ENCODE measurements around the gene SCD. TPM values are rescaled to one million over a fixed set of nuclear protein-coding genes. Genes with fewer than 3 reads are reported as not detected.

Gene SCD
- total and polyA plus RNA-seq, 2 of the 13 experiments (the other 11 are each of a cell fraction or from before 2014, with no cell fraction given) = 492 to 512 TPM

DNA sequence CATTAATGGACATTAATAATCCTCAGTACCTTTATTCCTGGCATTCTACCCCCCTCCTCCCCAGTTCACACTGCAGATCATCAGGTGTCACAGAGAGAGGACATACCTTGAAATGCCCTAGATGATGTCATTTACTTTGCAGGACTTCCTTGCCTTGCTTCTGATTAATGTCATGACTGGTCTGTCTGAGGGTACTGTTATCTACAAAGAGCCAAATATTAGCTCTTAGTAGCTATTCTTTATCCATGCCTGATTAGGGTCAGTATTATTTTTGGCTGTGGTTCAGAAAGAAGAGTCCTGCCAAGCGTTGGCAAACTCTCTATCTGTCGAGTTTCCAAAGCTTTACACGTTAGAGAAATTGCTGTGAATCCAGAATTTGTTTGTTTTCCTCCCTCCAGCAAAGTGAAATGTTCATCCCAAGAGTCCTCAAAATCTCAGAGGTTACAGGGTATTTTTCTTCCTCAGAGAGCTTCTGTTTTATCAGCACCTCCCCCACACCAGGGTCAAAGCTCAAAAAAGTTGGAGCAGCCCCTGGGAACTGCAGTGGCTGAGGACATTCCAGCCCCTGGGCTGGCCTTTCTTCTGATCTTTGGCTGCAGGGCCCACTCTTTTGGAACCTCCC is 12.6 kb downstream of the SCD start (continued):
- TF ChIP-seq ZNF503 (CRISPR knock-in tag; IDR thresholded peaks at IDR 0.05) (0 out of 2 replicates have a peak, but pooled peaks have one; percentile 30), SMC3 (IDR thresholded peaks at IDR 0.05; ENCODE audit: low read length) (peak; percentile 27; the same call in 1 of the 2 replicates), NR2F6 (IDR thresholded peaks at IDR 0.05) (peak; percentile 68), NR2F6 (CRISPR knock-in tag; IDR thresholded peaks at IDR 0.05) (peak; percentile 70), RBAK (CRISPR knock-in tag; IDR thresholded peaks at IDR 0.05) (no peak), EP300 (IDR thresholded peaks at IDR 0.05; ENCODE audit: low read depth in 2 of 2, low read length in 2 of 2) (peak in 1 of 2 experiments; percentile 74; a peak in 1 of 4 replicates), EP300 (CRISPR knock-in tag; IDR thresholded peaks at IDR 0.05; ENCODE audit: borderline replicate concordance) (peak; percentile 22; the same call in 1 of the 2 replicates), HIVEP1 (CRISPR knock-in tag; IDR thresholded peaks at IDR 0.05) (0 out of 2 replicates have a peak, but pooled peaks have one; percentile 24), RBM22 (optimal IDR thresholded peaks at IDR 0.05; ENCODE audit: low read length) (peak; percentile 13), MBD4 (IDR thresholded peaks at IDR 0.05; ENCODE audit: borderline replicate concordance, low read length) (0 out of 2 replicates have a peak, but pooled peaks have one; percentile 43), FOXJ3 (CRISPR knock-in tag; IDR thresholded peaks at IDR 0.05; ENCODE audit: borderline replicate concordance) (peak; percentile 40; the same call in 1 of the 2 replicates), ZNF878 (CRISPR knock-in tag; IDR thresholded peaks at IDR 0.05) (no peak), DPF2 (CRISPR knock-in tag; IDR thresholded peaks at IDR 0.05; ENCODE audit: borderline replicate concordance, low read depth) (0 out of 2 replicates have a peak, but pooled peaks have one; percentile 39), PPARG (CRISPR knock-in tag; conservative IDR thresholded peaks at IDR 0.05) (peak; percentile 58; the same call in 1 of the 2 replicates)
- TF ChIP-seq, protein P1, sequence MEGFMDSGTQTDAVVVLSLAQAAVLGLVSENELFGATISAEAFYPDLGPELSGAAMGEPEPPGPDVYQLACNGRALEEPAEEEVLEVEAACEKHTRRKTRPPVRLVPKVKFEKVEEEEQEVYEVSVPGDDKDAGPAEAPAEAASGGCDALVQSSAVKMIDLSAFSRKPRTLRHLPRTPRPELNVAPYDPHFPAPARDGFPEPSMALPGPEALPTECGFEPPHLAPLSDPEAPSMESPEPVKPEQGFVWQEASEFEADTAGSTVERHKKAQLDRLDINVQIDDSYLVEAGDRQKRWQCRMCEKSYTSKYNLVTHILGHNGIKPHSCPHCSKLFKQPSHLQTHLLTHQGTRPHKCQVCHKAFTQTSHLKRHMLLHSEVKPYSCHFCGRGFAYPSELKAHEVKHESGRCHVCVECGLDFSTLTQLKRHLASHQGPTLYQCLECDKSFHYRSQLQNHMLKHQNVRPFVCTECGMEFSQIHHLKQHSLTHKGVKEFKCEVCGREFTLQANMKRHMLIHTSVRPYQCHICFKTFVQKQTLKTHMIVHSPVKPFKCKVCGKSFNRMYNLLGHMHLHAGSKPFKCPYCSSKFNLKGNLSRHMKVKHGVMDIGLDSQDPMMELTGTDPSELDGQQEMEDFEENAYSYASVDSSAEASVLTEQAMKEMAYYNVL (CRISPR knock-in tag; IDR thresholded peaks at IDR 0.05; ENCODE audit: borderline replicate concordance) = peak; percentile 67; the same call in 1 of the 2 replicates
- TF ChIP-seq, protein P2, sequence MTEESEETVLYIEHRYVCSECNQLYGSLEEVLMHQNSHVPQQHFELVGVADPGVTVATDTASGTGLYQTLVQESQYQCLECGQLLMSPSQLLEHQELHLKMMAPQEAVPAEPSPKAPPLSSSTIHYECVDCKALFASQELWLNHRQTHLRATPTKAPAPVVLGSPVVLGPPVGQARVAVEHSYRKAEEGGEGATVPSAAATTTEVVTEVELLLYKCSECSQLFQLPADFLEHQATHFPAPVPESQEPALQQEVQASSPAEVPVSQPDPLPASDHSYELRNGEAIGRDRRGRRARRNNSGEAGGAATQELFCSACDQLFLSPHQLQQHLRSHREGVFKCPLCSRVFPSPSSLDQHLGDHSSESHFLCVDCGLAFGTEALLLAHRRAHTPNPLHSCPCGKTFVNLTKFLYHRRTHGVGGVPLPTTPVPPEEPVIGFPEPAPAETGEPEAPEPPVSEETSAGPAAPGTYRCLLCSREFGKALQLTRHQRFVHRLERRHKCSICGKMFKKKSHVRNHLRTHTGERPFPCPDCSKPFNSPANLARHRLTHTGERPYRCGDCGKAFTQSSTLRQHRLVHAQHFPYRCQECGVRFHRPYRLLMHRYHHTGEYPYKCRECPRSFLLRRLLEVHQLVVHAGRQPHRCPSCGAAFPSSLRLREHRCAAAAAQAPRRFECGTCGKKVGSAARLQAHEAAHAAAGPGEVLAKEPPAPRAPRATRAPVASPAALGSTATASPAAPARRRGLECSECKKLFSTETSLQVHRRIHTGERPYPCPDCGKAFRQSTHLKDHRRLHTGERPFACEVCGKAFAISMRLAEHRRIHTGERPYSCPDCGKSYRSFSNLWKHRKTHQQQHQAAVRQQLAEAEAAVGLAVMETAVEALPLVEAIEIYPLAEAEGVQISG (CRISPR knock-in tag; IDR thresholded peaks at IDR 0.05) = 0 out of 2 replicates have a peak, but pooled peaks have one; percentile 26
- TF ChIP-seq, protein P3, sequence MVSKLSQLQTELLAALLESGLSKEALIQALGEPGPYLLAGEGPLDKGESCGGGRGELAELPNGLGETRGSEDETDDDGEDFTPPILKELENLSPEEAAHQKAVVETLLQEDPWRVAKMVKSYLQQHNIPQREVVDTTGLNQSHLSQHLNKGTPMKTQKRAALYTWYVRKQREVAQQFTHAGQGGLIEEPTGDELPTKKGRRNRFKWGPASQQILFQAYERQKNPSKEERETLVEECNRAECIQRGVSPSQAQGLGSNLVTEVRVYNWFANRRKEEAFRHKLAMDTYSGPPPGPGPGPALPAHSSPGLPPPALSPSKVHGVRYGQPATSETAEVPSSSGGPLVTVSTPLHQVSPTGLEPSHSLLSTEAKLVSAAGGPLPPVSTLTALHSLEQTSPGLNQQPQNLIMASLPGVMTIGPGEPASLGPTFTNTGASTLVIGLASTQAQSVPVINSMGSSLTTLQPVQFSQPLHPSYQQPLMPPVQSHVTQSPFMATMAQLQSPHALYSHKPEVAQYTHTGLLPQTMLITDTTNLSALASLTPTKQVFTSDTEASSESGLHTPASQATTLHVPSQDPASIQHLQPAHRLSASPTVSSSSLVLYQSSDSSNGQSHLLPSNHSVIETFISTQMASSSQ (IDR thresholded peaks at IDR 0.05; ENCODE audit: low read depth) = no peak
- TF ChIP-seq, protein P3 (CRISPR knock-in tag; IDR thresholded peaks at IDR 0.05; ENCODE audit: borderline replicate concordance) = 0 out of 2 replicates have a peak, but pooled peaks have one; percentile 17
